GM21576 (cell line): ENCODE measurements around the gene ITGAL.

Source experiments
- ATAC-seq: cut with Tn5 transposase; IDR thresholded peaks from one replicate; pipeline ENCODE4 v1.9.1; 2021; ENCODE audit warnings: mild to moderate bottlenecking, moderate library complexity; ENCODE audit not compliant: unreplicated experiment

Gene ITGAL

DNA sequence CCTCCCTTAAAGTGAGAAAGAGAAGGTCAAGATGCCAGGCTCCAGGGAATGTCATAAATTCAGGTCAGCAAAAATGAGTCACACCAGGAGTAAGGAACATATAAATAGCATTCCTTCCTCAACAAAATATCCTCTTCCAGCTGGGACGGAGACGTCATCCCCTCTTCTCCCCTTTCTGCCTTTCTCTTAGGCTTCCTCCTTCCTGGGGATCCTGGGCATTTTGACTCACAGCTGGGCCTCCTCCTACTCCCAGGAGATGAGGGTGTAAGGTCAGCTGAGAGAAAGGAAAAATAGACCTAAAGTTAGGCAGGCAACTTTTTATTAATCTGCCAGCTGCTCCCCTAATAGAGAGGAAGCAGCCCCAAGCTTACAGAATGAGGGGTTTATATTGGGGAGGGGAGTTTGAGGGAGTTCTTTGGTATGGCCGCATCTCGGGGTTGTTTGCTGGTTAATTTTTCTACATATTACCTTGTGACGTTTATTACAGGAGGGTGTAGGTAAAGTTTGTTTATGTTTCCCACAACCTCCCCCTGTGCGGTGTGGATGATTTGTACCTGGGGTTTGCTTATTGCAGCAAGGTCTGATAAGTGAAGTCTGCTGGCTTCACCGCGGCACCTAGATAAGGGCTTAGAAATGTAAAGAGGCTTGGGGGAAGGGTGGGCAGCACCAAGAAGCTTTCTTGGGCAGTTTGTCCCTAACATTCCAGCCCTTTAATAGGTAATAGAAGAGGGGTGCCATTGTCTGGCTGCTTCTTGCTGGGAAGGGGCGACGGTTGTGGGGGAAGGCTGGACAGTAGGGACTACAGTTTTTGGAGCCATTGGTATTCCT, 69.2 kb downstream of the ITGAL start:
- ATAC-seq = no peak

DNA sequence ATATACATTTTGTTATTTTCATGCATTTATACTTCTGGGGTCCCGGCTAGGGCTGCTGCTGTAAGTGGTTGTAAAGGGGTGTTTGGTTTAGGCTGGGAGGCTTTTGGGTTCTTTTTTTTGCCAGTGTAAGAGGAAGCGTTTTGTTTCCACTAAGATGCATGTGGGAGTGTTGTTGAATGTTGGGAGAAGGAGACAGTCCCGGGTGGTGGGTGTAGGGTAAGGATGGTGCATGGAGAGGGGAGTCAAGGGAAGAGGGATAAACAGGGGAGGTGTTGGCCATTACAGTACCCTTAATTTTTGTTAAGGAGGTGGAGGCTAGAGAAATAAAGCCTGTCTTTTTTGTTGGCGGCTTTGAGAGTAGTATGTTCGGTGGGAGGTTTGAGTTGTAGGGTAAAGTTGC, 70.5 kb downstream of the ITGAL start:
- no peak for ATAC-seq

DNA sequence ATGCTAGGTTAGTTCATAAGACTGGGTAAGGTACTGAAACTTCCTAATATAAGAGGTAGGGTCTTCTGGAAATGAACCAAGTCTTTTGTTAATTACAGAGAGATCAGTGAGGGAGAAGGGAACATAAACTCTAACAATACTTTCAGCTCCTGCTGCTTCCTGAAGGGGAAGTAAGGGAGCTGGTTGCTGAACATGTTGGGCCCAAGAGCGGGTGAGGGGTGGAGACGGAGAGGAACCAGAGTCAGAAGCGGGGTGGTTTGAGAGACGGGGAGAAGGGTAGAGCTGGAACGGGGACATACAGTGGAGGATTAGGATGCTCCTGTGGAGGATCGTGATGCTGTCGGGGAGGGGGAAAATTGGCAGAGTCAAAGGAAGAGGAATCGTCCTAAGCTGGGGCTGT, 73.6 kb downstream of the ITGAL start:
- ATAC-seq = no peak

DNA sequence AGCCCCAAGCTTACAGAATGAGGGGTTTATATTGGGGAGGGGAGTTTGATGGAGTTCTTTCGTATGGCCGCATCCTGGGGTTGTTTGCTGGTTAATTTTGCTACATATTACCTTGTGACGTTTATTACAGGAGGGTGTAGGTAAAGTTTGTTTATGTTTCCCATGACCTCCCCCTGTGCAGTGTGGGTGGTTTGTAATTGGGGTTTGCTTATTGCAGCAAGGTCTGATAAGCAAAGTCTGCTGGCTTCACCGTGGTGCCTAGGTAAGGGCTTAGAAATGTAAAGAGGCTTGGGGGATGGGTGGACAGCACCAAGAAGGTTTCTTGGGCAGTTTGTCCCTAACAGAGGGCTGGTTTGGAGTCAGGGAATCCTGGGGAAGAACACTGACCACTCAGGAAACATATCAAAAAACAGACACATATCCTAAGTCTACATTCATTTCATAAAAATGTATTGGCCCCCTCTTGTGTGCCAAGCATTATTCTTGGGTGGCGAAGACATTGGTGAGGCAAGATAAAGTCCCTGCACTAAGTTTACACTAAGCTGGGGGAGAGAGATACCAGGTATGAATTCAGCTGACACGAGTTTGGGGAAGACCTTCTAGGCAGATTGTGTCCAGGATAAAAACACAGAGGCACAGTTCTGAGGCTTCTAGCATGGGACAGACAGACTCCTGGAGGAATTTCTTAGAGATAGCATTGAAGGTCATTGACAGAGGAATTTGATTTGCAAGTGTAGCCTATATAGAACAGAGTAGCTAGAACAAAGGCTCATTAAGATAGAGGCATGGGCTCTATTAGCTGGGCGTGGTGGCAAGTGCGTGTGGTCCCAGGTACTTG, 76.1 kb downstream of the ITGAL start:
- no peak for ATAC-seq

DNA sequence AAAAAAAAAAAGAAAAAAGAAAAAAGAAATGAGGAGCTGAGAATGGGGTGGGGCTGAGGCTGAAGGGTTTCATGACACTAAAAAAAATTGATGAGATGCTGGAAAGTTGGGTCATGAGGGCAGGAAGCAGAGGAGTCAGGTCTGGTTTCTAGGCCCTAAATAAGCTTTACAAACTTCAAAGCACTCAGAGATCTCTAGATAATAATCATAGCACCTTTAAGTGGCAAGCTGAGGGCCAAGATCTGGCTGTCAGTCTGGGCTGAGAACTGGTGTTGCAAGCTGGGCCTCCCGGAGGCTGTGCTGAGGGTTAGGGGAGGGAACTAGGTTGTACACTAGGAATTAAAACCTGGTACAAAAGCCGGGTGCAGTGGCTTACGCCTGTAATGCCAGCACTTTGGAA, 79.2 kb downstream of the ITGAL start:
- no peak for ATAC-seq

DNA sequence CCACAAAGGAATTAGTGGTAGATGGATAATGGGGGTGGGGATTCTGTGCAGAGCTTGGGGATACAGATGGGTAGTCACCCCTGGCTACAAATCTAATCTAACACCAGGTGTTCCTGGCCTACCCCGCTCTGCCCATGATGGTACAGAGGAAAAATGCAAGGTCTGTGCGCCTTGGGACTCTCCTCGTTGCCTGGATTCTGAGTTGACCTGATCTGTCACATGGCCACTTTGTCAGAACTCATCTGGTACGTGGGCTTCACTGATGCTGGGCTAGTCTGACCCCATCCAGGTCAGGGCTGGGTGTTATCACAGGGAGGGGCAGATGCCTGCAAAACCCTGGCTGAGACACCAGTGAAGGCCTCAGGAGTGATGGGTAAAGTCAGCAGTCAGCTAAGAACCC, 80.4 kb downstream of the ITGAL start:
- ATAC-seq = no peak

DNA sequence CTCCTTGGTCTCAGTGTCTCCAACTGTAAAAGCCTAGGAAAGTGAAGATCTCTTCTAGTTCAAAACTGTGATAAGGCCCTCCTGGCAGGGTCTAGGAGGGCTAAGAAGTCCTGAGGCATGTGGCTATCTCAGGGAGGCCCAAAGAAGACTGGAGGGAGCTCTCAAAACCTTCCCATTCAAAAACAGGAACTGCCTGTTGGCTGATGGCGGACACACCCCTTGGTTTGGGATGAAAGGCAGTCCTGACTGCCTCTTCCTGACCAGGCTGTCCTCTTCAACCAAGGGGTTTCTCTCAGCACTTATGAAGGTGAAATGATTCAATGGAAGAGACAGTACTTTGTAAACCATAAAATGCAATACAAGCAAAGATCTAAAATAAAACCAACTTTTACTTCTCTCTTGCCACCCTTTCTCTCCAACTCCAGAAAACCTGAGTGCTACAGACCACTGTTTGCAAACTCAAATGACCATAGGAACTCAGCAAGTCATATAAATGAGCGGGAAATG, 80.9 kb downstream of the ITGAL start:
- ATAC-seq = no peak

DNA sequence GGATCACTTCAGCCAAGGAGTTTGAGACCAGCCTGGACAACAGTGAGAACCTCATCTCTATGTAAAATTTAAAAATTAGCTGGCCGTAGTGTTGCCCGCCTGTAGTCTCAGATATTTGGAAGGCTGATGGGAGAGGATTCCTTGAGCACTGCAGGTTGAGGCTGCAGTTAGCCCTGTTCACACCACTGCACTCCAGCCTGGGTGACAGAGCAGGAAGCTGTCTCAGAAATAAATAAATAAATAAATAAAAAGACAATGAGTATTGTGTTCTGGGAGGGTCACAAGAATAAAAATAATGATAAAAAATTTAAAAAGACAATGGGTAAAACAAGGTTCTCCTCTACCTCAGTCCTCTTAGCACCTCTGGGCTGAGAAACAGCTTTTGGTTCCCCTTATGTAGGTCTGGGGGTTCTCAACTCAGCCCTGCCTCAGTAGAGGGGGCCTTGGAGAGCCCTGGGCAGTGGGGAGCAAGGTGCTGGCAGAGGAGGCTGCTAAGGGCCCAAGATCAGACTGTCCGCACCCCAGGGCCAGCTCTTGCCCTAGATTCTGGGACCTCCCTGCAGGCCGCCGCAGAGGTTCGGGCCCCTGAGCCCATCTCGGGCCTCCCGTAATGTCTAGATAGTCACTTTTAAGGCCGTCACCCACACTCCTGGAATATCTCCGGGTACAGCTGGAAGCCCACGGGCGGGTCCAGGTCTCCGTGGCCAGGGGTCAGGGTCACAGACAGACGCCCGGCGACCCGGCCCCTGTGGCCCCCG, 82.2 kb downstream of the ITGAL start:
- ATAC-seq = no peak

DNA sequence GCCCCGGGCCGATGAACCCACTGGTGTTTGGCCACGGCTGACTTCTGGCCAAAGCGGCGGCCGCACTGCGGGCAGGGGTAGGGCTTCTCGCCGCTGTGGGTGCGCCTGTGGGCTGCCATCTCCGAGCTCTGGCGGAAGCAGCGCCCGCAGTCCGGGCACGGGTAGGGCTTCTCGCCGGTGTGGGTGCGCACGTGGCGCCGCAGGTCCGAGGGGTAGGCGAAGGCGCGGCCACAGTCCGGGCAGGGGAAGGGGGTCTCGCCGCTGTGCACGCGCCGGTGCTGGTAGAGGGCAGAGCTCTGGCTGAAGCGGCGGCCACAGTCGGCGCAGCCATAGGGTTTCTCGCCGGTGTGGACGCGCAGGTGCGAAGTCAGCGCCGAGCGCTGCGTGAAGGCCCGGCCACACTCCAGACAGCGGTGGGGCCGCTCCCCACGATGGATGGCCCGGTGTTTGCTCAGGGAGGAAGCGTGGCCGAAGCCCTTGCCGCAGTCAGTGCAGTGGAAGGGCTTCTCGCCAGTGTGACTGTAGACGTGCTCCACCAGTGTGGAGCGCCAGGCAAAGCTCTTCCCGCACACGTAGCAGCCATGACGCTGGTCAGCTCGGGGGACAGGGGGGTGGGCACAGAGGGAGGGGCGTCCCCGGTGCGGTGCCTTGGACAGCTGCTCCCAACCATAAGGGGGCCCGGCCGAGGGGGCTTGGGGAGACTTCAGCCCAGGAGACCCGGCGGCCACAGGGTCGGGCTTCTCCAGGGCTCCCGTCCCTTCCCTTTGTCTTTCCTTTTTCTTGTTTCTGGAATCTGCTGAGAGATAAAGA, 83.0 kb downstream of the ITGAL start:
- no peak for ATAC-seq

DNA sequence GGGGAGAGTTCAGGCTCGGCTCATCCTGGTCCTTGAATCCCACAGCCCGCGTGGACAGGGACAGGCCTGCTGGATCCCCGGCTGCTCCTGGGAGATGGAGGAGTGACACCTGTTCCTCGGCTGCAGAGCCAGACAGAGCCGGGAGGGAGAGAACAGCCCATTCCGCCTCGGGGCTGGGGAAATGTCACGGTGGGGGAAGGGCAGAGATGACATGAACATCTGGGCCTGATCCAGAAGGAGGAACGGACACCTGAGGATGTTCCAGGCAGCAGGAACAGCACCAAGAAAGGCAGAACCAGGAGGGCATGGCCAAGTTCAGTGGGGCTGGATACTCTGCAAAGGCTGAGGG, 83.6 kb downstream of the ITGAL start:
- ATAC-seq = no peak

DNA sequence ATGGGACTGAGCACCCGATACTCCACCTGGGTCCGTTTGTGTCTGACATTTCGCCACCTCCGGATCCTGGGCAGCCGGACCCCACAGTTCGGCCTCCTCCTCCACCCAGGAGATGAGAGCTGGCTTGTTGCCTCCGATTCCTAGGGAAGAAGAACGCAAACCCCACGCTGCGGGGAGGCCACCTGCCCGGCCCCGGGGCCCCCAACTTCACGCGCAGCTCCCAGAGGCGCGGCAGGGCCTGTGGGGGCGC, 85.1 kb downstream of the ITGAL start:
- peak; percentile 9 for ATAC-seq

DNA sequence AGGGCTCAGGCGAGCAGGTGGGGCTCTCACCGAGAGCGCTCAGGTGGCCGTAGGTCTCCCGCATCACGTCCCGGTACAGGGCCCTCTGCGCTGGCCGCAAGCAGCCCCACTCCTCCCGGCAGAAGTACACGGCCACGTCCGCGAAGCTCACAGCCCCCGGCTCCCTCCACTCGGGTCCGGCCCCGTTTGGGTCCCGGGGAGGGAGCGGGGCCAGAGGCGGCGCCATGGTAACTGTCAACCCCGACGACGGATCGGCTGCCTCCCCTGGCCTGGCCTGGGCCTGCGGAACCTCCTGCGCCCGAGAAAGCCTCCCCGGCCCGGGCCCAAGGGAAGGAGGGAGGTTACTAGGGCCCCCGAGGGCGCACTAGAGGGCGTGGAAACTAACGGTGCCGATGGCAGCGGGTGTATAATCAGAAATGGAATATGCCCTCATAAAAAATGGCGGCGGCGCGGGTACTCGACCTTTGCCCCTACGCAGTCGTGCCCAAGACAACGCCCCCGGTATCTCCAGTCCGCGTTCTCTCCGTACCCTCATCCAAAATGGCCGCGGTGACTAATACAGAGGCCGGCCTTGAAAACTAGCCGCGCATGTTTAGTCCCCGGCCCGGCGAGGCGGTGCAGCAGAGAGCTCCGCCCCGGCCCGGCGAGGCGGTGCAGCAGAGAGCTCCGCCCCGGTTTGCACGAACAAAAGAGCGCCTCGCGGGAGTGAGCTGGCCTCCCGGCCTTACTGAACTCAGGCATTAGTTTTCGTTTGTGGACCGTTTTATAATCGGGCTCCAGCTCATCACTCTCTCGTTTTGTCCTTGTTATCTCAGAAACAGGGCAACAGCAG, 85.6 kb downstream of the ITGAL start, which contains the start of gene ZNF764:
TSS of gene ZNF764 (minus strand) at position 418 of the 832 bp plus-strand sequence. CDS start at position 226, 192 bp downstream.
- ATAC-seq = peak; percentile 88

DNA sequence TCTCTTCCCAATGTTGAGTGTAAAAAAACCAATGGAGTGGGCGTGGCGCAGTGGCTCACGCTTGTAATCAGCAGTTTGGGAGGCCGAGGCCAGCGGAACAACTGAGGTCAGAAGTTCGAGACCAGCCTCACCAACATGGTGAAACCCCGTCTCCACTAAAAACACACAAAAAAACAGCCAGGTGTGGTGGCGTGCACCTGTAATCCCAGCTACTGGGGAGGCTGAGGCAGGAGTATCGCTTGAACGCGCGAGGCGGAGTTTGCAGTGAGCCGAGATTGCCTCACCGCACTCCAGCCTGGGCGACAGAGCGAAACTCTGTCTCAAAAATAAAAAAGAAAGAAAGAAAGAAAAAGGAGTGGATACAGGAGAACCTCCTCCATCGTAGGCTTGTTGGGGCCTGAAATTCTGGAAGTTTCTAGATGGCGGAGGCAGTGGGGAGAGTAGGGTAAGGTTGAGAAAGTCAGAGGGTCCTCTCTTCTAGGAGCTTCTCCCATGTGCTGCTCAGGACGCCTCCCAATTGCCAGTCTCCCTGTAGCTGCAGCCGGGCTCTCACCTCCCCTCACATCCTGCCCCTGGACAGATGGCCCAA, 86.3 kb downstream of the ITGAL start:
- ATAC-seq = no peak

DNA sequence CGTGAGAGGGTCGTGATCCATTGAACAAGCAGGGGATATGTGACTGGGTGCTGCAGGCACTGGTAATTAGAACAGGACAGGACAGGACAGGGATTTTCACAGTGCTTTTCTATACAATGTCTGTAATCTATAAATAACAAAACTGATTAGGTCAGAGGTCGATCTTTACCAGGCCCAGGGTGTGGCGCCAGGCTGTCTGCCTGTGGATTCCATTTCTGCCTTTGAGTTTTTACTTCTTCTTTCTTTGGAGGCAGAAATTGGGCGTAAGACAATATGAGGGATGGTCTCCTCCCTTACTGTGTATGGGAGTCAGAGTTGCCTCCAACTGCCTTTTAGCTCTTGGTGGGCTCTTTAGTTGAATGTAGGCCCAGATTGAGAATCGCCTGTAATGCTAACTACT, 87.1 kb downstream of the ITGAL start:
- no peak for ATAC-seq

DNA sequence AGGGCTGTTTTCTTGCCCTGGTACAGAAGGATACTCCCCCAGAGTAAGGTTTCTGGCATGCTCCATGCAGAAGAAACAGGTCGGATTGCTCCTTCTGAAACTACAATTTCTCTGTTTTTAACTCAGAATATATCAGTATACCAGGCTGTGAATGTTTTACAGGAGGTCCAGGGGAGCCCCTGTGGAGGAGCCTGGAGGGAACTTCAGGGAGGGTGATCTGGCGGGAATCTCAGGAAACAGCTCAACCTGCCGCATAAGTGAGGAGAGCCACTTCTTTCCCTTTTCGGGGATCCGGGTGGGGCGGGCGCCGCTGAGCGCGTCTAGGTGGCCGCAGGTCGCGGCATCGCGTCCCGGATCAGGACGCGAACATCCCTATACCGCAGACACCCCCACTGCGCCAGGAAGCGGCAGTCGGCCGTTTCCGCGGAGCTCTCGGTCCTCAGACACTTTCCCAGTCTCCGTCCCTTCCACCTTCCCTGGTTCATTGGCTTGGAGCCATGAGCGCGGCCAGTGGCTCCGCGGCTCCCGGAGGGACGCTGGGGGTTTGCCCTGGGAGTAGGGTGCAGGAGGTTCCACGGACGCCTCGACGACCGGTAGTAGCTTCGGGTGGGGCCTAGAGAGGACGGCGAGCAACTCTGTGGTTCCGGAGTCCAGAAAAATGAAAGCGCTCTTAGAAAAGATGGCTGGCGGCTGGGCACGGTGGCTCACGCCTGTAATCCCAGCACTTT, 88.7 kb downstream of the ITGAL start:
- ATAC-seq = no peak

DNA sequence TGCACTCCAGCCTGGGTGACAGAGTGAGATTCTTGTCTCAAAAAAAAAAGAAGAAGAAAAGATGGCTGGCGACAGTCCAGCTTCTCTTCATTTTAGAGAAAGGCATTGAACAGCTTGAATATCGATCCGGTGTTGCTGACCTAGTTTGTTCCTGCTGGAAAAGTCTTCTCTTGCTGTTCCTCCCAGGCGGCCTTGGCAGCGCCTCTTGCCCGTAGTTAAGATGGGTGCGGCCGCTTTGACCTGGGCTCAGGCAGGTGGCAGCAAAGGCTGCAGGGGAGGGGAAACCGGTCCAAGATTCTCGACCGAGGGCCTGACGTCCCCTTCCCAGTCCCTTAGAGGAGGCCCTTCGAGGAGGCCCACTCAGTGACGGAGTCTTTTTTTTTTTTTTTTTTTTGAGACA, 89.5 kb downstream of the ITGAL start:
- ATAC-seq = no peak

DNA sequence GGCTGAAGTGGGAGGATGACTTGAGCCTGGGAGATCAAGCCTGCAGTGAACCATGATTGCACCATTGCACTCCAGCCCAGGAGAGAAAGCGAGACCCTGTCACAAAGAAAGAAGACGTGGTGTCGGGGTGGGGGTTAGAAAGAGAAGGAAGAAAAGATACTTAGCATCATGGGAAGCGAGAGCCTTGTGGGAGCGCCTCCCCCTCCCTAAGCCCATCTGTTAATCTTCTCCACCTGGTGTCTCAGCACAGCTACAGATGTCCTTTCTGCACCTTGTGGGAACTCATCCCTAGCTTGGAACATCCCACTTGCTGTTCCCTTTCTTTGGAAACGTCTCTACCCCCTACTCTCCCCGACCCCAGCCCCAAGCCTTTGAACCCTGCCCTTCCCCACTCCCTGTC, 93.0 kb downstream of the ITGAL start:
- no peak for ATAC-seq

DNA sequence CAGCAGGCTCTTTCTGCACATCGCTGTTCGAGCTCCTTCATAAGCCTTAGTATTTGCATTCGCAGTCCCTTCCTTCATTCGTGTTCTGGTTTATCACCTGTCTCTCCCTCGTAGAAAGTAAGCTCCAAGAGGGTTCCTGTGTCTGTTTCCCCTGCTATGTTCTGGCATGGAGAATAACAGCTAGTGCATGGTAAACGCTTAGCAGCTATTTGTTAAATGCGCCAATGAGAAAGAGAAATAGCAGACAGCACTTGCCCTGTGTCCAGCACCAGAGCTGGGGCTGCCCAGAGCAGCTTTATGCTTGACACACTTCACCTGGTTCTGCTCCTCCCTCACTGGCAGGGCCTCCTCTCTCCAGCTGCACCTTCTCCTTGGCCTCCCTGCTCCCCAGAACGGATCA, 93.4 kb downstream of the ITGAL start:
- no peak for ATAC-seq

DNA sequence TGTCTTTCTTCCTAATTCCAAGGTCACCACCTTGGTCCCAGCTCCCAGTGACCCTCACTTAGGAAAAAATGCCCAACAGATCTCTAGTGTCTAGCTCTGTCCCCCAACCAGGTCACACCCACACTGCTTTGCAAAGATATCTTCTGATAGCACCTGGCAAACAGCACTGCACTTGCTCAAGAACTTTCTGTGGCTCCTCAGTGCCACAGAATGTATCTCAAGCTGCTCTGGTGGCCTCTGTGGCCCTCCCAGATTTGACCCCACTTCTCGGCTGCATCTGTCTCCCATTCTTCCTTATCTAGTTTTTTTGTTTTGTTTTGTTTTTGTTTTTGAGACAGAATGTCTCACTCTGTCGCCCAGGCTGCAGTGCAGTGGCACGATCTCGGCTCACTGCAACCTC, 94.0 kb downstream of the ITGAL start:
- no peak for ATAC-seq
